ENCODE data around the gene CIDEA. TPM values are rescaled to one million over a fixed set of nuclear protein-coding genes. Genes with fewer than 3 reads are reported as not detected.

CIDEA gene, protein sequence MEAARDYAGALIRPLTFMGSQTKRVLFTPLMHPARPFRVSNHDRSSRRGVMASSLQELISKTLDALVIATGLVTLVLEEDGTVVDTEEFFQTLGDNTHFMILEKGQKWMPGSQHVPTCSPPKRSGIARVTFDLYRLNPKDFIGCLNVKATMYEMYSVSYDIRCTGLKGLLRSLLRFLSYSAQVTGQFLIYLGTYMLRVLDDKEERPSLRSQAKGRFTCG
- not detected in 2 replicates for total RNA-seq (2011; cell fraction: chromatin; rRNA removed; ENCODE audit: low replicate concordance)
- not detected in 2 replicates for total RNA-seq (2011; cell fraction: nucleolus; rRNA removed)
- not detected in 2 replicates for total RNA-seq (2011; cell fraction: nucleoplasm; rRNA removed)
- total RNA-seq (2014; rRNA removed) (not detected in 2 replicates), total RNA-seq (2014; rRNA removed; fragmentation: Illumina TruSeq; extraction: Trizol) (not detected in 2 replicates), total RNA-seq (2015; rRNA removed; fragmentation: Illumina TruSeq; extraction: Trizol) (not detected in 2 replicates), total RNA-seq (2021) (not detected in 2 replicates), polyA plus RNA-seq (2011; rRNA removed) (not detected in 2 replicates), polyA plus RNA-seq (2014; fragmentation: Illumina TruSeq; extraction: Trizol) (not detected in 2 replicates), polyA plus RNA-seq (2014; fragmentation: Nextera tagmentation; extraction: Ambion mirVana) (not detected), polyA plus RNA-seq (2014; rRNA removed) (not detected in 2 replicates), polyA minus RNA-seq (2011; rRNA and poly(A)+ RNA removed) (not detected in 2 replicates), Bru-seq, nascent RNA (percentile 10 among the genes with signal in this experiment), BruChase-seq, experiment 1, labeled RNA remaining after a 2-hour chase (not detected), BruChase-seq, experiment 2, labeled RNA remaining after a 6-hour chase (not detected)
- polyA plus RNA-seq (2011; cell fraction: cytosol; rRNA removed), result not detected in 2 replicates
- polyA plus RNA-seq (2011; cell fraction: nucleus; rRNA removed), result not detected in 2 replicates
- polyA plus RNA-seq (2012), result not detected in 2 replicates
- not detected in 2 replicates for polyA minus RNA-seq (2011; cell fraction: cytosol; rRNA and poly(A)+ RNA removed)
- not detected in 2 replicates for polyA minus RNA-seq (2011; cell fraction: nucleus; rRNA and poly(A)+ RNA removed)
- long read RNA-seq, experiment 1, result 0 reads
- long read RNA-seq, experiment 2, result 0 reads
- long read RNA-seq, experiment 3, result 0 reads

DNA sequence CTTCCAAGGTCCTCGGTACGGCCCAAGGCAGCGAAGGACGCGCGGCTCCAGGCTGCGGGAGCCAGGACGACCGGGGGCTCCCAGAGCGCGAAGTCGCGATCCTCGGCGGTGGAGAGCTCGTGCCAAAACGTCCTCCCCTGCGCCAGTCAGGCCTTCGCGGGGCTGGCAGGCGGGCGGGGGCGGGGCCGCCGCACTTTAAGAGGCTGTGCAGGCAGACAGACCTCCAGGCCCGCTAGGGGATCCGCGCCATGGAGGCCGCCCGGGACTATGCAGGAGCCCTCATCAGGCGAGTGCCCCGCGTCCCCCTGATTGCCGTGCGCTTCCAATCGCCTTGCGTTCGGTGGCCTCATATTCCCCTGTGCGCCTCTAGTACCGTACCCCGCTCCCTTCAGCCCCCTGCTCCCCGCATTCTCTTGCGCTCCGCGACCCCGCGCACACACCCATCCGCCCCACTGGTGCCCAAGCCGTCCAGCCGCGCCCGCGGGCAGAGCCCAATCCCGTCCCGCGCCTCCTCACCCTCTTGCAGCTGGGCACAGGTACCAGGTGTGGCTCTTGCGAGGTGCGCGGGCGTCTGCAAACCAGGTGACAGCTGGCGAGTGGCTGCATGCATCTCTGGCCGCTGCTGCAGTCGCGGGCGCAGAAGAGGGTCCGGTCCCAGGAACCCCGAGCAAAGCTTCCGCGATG is at the start of gene CIDEA:
Gene CIDEA, plus strand, starts transcription at position 226 of the 684 bp plus-strand sequence. Its CDS starts 23 bp downstream, at position 249.
- Histone ChIP-seq H3K36me3 (ENCODE audit: control insufficient read depth, insufficient read depth, low read length) (no peaks in the 10 kb centered on the region), H3K4me1 (replicated peaks in 1 of 2; ENCODE audit: control insufficient read depth in 2 of 2, insufficient read depth in 2 of 2, low read length in 2 of 2) (peaks cover 3 to 23% of the 10 kb centered on the region in 2 experiments; a peak in 2 of 5 replicates), H3K4me3 (no peak within 1 kb of the TSS), H3K9me1 (ENCODE audit: control insufficient read depth, insufficient read depth, low read length) (no peaks in the 10 kb centered on the region), H3K27ac (ENCODE audit: extremely low read depth, low read depth, low read length) (no peak within 1 kb of the TSS), H3K79me2 (ENCODE audit: control insufficient read depth, insufficient read depth, low read length) (no peaks in the 10 kb centered on the region), H3K9ac (ENCODE audit: insufficient read depth in 1 of 2, low read depth in 2 of 2, low read length in 2 of 2) (no peak within 1 kb of the TSS; a peak in 1 of 4 replicates), H2AFZ (ENCODE audit: low read depth, low read length) (no peak within 1 kb of the TSS), H4K20me1 (replicated peaks; ENCODE audit: control insufficient read depth, insufficient read depth, low read length) (0 out of 2 replicates have a peak, but pooled peaks cover 3% of the 10 kb centered on the region), H3K27me3 (ENCODE audit: control insufficient read depth in 2 of 2, insufficient read depth in 2 of 2, low read length in 2 of 2) (peaks cover 41 to 69% of the 10 kb centered on the region in 2 experiments), H3K4me2 (ENCODE audit: insufficient read depth, low read length) (no peak within 1 kb of the TSS), H3K9me3 (replicated peaks; ENCODE audit: control insufficient read depth, insufficient read depth, low read depth, low read length) (no peaks in the 10 kb centered on the region)
- in situ Hi-C loops (cut with MboI), result no loop called here
- ATAC-seq (peak; percentile 35; the same call in 2 of the 3 replicates), FAIRE-seq (no peak), DNase-seq (ENCODE audit: extremely low read depth in 1 of 4, low spot score in 3 of 4) (peak in 2 of 4 experiments; percentile 26 to 31)
- CTCF ChIA-PET (ENCODE audit: low intra/inter-chr PET ratio), result no interaction called here
- TF ChIP-seq ZNF830 (CRISPR knock-in tag; IDR thresholded peaks at IDR 0.05), result no peak
- intact Hi-C loops (cut with micrococcal nuclease), result no loop called here
- WGBS (ENCODE audit: insufficient coverage, low coverage, missing lambda C conversion rate), result 25% methylated on average over 41 of the region's 69 CpGs
- POLR2A ChIA-PET, result interaction anchor here (0.6 kb wide), 1 partner anchor 8 kb away, joined by 3 read pairs; no protein-coding TSS in a partner anchor
- no TSS peak for BruUV-seq (replicated peaks)

All from K562 (cell line).